GM03348 (cell line): Measurements from ENCODE around the gene HNRNPM.

Experiments used
- DNase-seq: peaks from one replicate; pipeline ENCODE4 v3.0.0; 2012; ENCODE audit warnings: low spot score

Gene HNRNPM

GRCh38 chr19:8460516-8461298 lies 15.9 kb downstream of the HNRNPM start:
- DNase-seq: no peak

GRCh38 chr19:8461376-8461775 lies 16.6 kb downstream of the HNRNPM start:
- no peak for DNase-seq

DNA sequence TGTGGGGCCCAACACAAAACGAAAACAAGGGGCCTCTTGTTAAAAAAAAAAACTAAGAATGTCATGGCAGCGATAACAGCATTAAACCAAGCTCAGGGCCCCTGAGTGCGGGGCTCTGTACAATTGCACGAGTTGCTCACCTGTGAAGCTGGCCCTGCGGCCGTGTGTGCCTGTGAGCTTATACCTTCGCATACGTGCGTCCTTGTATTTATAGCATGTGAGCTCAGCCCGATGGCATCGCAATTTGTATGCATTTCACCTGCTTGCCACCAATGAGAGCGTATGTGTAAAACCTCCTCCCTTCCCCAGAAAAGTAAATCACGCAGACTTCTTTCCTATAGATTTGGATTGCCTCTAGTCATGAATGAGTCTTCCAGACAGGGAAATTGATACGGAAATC lies 17.1 kb downstream of the HNRNPM start:
- no peak for DNase-seq

DNA sequence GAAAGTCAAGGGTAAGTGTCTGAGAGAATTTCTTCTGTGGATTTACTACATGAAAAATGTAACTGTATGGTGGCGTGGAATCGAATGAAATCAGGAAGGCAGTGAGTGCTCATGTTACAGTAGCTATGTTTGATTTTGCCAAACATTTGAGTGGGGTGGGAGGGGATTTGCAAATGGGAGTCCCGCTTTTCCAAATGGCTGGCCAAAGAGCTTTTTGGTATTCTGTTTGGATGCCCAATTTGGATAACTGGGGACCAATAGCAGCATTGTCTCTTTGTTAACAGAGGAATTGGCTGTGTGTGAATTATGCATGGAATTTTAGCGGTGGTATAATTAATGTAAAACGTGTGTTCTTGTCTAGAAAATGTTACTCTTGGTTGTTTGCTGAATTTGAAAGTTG lies 17.8 kb downstream of the HNRNPM start:
- no peak for DNase-seq

DNA sequence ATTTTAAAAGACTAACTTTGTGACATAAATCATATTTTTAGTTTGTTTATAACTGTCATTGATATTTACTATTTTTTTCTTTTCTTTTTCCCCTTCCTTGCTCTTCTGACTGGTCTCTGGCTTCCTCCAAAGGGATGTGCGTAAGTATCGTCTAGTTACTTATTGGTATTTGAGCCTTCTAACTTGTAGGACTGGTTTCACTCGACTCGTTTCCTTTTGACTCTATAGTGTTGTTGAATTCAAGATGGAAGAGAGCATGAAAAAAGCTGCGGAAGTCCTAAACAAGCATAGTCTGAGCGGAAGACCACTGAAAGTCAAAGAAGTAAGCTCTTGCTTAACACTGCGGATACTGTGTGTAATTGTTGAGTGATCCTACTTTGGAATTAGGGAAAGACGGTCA lies 18.6 kb downstream of the HNRNPM start:
- no peak for DNase-seq

GRCh38 chr19:8466018-8466417 lies 21.2 kb downstream of the HNRNPM start:
- DNase-seq: no peak

DNA sequence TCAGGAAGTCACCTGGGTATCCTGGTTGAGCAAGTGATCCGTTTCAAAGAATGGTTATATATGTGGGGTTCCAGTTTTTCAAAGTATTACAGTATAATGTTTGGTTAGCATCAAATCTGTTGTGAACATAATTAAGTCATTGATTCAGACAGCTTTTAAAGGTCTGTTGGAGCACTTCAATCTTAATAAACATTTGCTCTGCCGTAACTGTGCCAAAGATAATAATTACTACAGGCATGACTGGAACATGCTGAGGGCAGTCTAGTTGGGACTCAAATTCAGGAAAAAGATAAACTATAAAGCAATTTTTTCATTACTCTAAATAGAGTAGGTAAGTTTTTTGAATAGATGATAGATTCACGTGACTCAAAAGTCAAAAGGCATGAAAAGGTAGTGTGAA lies 23.3 kb downstream of the HNRNPM start:
- no peak for DNase-seq

DNA sequence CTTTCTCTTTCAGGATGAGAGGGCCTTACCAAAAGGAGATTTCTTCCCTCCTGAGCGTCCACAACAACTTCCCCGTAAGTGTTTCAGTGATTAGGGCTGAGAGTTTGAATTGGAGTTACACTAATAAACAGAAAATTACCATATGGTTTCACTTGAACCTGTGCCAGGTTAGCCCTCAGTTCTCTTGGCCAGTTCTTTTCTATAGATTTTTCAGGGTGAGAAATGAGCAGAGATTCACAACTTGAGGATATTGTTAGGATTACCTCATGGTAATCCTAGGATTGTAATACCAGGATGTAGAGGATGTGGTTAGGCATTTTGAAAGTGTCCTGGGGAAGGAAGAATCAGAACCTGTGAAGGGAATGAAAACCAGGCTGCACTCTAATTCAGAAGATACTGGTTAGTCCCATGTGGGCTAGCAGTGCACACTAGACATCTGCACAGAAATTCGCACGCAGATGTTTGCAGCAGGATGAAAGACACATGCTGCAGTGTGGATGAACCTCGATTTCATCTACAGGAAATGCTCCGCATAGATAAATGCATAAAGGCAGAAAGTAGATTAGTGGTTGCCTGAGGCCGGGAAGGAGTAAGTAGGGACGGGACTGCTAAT lies 24.1 kb downstream of the HNRNPM start:
- no peak for DNase-seq

DNA sequence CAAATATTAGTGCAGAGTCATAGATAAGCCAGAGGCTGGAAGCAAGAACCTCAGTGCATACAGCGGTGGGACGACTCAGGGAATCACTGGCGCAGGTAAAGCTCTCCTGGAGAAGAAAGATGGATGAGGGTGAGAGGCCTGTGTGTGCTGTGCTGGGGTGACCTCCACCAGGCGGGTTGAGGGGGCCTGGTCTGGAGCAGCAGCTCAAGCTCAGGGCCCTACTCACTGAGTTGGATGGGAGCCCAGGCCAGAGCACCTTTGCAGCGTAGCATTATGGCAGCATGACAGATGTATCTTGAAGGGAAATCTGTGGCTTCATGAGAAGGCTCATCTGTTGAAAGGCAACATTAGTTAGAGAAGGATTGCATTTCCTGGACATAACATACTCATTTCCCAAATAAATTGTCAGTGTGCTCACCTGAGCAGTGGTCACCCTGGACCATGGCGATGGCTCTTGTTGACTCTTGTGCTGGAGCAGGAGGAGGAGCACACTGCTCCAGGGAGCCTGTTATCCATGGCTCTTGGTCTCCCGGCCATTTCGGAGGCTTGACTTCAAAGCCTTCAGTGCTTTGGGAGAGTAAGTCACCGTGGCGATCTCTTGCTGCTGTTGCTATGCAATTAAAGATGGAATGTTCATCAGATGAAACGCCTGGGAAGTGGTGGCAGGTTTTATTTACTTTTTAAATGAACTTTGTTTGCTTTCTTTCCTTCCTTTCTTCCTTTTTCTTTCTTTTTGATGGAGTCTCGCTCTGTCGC lies 25.0 kb downstream of the HNRNPM start:
- no peak for DNase-seq

DNA sequence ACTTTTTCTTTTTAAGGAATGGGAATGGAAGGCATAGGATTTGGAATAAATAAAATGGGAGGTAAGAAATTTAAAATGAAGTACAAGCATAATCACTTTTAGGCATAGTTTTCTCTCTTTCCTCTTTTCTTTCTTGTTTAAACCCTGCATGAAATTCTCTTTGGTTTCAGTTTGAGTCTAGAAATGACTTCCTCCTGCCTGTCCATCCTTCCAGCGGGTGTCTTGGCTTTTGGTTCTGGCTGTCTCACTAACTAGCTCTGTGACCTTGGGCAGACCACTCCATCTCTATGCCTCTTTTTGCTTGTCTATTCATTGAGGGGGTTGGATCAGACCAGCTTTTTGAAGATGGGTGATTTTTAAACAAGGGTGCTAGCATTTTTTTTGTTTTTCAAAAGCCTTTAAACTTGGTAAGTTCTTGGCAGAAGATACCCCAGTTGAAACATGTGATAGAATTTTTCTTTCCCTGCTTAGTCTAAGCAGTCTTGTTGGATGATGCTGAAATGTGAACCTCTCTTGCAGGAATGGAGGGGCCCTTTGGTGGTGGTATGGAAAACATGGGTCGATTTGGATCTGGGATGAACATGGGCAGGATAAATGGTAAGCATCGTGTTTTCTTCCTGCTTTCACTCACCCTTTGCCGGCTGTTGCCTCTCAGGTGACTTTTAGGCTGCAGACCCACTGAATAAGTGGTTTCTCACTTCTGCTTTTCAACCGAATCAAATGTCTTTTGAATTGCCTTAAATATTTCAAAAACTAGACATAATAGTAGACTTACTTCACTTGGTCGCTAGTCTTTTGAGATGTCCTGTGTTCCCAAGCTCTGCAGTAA lies 29.1 kb downstream of the HNRNPM start:
- no peak for DNase-seq

- DNase-seq: no peak
Observed at GRCh38 chr19:8475005-8475404, 30.2 kb downstream of the HNRNPM start.

- DNase-seq: no peak
Observed at GRCh38 chr19:8476524-8476923, 31.7 kb downstream of the HNRNPM start.

DNA sequence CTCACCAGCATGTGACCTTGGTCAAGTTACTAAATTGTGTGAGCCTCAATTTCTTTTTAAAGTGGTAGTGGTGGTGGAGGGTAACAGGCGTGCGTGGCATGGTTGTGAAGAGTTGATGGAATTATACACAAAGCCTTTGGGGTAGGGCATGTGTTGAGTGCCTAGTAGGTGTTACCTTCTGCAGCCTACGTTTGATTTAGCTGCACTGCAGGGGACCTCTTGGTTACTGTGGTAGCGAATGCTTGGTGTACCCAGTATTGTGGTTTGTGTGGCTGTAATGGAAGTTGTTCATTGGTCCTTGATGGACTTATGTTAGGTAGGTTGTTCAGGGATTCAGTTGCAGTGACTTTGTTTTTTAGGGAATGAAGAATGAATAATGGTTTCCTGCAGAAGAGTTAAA lies 33.1 kb downstream of the HNRNPM start:
- no peak for DNase-seq

GRCh38 chr19:8478598-8478997 lies 33.8 kb downstream of the HNRNPM start:
- no peak for DNase-seq

- DNase-seq: no peak
Observed at GRCh38 chr19:8481201-8481600, 36.4 kb downstream of the HNRNPM start.

GRCh38 chr19:8481616-8482015 lies 36.8 kb downstream of the HNRNPM start:
- DNase-seq: no peak

DNA sequence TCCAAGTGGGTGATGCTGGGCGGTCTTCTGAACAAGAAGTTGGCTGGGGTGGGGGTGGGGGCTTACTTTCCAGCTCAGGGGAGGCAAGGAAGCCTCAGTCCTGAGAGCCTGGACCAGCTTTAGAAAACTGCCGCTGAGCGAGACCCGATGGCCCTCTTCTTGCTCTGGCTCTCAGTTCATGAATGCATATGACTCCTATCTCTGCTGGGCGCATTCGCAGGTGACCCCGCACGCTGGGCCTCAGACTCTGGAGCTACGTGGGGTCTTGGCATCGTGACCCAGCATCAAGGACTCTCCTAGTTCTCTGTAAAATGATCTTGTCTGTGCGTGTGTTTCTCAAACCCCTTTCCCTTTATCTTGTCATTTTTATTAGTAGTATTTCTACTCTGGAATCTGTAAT lies 37.9 kb downstream of the HNRNPM start:
- no peak for DNase-seq

DNA sequence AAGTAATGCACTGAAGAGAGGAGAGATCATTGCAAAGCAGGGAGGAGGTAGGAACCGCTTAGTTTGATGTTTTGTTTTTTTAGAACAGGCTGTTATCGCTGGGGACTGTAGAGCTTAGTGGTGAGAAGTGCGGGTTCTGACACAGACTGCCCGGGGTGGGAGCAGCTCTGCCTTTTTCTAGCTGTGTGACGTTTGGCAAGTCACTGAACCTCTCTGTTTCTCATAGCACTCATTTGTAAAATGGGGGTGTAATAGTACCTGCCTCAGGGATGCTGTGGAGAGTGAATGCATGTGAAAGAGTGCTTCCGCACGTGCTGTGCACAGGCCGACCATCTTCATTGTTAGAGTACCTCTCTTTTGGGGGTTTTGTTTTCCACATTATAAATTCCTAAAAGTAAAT lies 38.4 kb downstream of the HNRNPM start:
- no peak for DNase-seq

- no peak for DNase-seq
Observed at GRCh38 chr19:8484331-8484894, 39.6 kb downstream of the HNRNPM start.

DNA sequence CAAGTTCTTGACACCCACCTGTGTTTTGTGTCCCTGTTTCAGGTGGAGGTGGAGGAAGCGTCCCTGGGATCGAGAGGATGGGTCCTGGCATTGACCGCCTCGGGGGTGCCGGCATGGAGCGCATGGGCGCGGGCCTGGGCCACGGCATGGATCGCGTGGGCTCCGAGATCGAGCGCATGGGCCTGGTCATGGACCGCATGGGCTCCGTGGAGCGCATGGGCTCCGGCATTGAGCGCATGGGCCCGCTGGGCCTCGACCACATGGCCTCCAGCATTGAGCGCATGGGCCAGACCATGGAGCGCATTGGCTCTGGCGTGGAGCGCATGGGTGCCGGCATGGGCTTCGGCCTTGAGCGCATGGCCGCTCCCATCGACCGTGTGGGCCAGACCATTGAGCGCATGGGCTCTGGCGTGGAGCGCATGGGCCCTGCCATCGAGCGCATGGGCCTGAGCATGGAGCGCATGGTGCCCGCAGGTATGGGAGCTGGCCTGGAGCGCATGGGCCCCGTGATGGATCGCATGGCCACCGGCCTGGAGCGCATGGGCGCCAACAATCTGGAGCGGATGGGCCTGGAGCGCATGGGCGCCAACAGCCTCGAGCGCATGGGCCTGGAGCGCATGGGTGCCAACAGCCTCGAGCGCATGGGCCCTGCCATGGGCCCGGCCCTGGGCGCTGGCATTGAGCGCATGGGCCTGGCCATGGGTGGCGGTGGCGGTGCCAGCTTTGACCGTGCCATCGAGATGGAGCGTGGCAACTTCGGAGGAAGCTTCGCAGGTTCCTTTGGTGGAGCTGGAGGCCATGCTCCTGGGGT lies 41.0 kb downstream of the HNRNPM start:
- no peak for DNase-seq

DNA sequence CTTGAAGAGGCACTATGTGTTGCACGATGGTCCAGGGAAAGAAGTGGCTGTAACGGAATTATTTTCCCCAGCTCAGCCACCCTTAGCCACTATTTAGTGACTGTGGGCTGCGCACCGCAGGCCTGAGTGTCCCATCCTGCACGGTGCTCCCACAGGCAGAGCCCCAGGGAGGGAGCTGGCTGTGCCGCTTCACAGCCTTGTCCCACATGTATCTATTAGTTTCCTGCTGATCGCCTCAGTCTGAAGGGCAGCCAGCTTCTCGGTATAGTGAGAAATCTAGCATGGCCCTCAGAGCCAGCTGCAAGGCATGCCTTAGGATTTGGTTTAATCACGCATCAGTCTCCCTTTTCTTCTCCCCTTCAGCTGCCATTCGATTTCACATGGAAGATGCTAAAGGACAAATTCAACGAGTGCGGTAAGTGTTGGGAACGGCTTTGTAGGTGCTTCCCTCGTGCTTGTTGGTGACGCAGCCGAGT lies 41.9 kb downstream of the HNRNPM start:
- no peak for DNase-seq
